SU-DHL-6 (cell line): ENCODE data around the gene DOK4.

Experiments
- H2AFZ ChIP-seq: fragments of 200-600 bp; sonication (generic); 2 replicates; pipeline ENCODE4 v1.6.1; 2014; ENCODE audit warnings: low read depth, mild to moderate bottlenecking, moderate library complexity, mixed read lengths, antibody characterized with exemption, low read length; ENCODE audit not compliant: severe bottlenecking
- H3F3A ChIP-seq: fragments of 200-600 bp; shearing (Covaris generic); 2 replicates; pipeline ENCODE4 v1.6.0; 2016; ENCODE audit warnings: antibody characterized with exemption, mild to moderate bottlenecking; ENCODE audit not compliant: insufficient read depth
- H3K27ac ChIP-seq: fragments of 200-600 bp; sonication (generic); 2 replicates; pipeline ENCODE4 v1.5.1; 2016; ENCODE audit warnings: low read depth, mild to moderate bottlenecking, low read length, moderate library complexity, mixed read lengths
- H3K27me3 ChIP-seq: fragments of 200-600 bp; sonication (generic), shearing (Covaris generic); 2 replicates; pipeline ENCODE4 v1.6.0; 2014; ENCODE audit warnings: mild to moderate bottlenecking, low read length
- H3K36me3 ChIP-seq: fragments of 200-600 bp; sonication (generic); 2 replicates; pipeline ENCODE4 v1.6.1; 2014; ENCODE audit warnings: mild to moderate bottlenecking, low read length, mixed read lengths
- H3K4me2 ChIP-seq: fragments of 300-600, 200-600 bp; shearing (Covaris generic), sonication (generic); 2 replicates; pipeline ENCODE4 v1.6.0; 2014; ENCODE audit warnings: low read length, low read depth, mild to moderate bottlenecking; ENCODE audit not compliant: poor library complexity, severe bottlenecking
- H3K4me3 ChIP-seq: fragments of 200-600 bp; sonication (generic); 2 replicates; pipeline ENCODE4 v1.5.1; 2014; ENCODE audit warnings: antibody characterized with exemption, low read length, mild to moderate bottlenecking, mixed read lengths; ENCODE audit not compliant: insufficient read depth, poor library complexity, severe bottlenecking
- H3K79me2 ChIP-seq: fragments of 200-600 bp; sonication (generic); 2 replicates; pipeline ENCODE4 v1.6.1; 2014; ENCODE audit warnings: mild to moderate bottlenecking, low read length, moderate library complexity; ENCODE audit not compliant: insufficient read depth
- H3K9ac ChIP-seq: fragments of 200-600 bp; sonication (generic); 2 replicates; pipeline ENCODE4 v1.7.0; 2014; ENCODE audit warnings: mild to moderate bottlenecking, low read length
- H3K9me2 ChIP-seq: fragments of 200-600 bp; sonication (generic); replicated peaks from 2 replicates; pipeline ENCODE4 v1.6.1; 2014; ENCODE audit warnings: low read length; ENCODE audit not compliant: insufficient read depth
- H3K9me3 ChIP-seq: fragments of 200-600 bp; sonication (generic); 2 replicates; pipeline ENCODE4 v1.6.1; 2014; ENCODE audit warnings: low read length, mixed read lengths; ENCODE audit not compliant: insufficient read depth
- H4K20me1 ChIP-seq: fragments of 200-600 bp; sonication (generic); 2 replicates; pipeline ENCODE4 v1.6.1; 2014; ENCODE audit warnings: low read depth, mild to moderate bottlenecking, antibody characterized with exemption, low read length, moderate library complexity, mixed read lengths
- EZH2phosphoT487 ChIP-seq: fragments of 200-600 bp; sonication (generic), shearing (Covaris generic); conservative IDR thresholded peaks from 2 replicates; pipeline ENCODE4 v1.6.1; 2018; ENCODE audit warnings: mild to moderate bottlenecking, antibody characterized with exemption, low read length, moderate library complexity, mixed read lengths
- TF ChIP-seq, protein P1 (sequence below): fragments of 200-600 bp; sonication (generic); IDR thresholded peaks from one replicate; pipeline ENCODE4 v1.5.1; 2017; ENCODE audit warnings: antibody characterized with exemption, mild to moderate bottlenecking, low read length, moderate library complexity; ENCODE audit not compliant: insufficient read depth, poor library complexity, severe bottlenecking

The DOK4 gene

DNA sequence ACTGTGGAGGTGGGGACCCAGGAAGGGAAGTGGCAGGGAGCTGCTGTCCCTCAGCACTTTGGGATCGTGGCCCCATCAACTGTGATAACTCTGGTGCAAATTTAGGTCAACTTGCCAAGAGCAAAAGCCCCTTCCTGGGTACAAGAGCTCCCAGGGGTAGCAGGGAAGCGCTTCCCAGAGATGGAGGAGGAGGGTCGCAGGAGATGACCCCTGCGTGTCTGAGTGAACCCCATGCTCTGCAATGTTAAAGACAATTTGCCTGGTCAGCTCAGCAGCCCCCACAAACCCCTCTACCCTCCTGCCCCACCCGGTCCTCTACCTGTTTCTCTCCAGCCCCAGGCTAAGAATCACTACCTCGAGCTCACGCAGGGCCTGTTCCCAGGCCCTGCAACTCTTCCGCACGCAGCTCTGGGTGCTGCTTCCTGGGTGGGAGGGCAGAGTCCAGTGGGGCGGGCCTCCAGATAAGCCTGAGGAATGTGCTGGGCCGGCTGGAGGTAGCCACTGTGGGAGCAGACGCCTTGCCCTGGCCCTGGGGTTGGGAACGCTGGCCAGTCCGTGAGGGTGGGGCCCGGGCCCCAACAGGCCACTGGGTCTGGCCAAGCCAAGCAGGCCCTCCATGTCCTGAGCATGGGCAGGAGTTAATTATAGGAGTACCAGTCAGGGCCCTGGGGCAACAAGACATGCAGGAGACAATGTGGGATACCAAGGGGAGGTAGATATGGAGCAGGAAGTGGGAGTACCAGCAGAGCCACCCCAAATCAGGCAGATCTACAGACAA is 6.1 kb downstream of the DOK4 start:
- H3K79me2 ChIP-seq: no peaks in the 10 kb centered on the region
- H3K36me3 ChIP-seq: no peaks in the 10 kb centered on the region
- no peak overlapping the region for H2AFZ ChIP-seq
- H3K4me2 ChIP-seq: no peak overlapping the region
- no peaks in the 10 kb centered on the region for H4K20me1 ChIP-seq
- TF ChIP-seq, protein P1, sequence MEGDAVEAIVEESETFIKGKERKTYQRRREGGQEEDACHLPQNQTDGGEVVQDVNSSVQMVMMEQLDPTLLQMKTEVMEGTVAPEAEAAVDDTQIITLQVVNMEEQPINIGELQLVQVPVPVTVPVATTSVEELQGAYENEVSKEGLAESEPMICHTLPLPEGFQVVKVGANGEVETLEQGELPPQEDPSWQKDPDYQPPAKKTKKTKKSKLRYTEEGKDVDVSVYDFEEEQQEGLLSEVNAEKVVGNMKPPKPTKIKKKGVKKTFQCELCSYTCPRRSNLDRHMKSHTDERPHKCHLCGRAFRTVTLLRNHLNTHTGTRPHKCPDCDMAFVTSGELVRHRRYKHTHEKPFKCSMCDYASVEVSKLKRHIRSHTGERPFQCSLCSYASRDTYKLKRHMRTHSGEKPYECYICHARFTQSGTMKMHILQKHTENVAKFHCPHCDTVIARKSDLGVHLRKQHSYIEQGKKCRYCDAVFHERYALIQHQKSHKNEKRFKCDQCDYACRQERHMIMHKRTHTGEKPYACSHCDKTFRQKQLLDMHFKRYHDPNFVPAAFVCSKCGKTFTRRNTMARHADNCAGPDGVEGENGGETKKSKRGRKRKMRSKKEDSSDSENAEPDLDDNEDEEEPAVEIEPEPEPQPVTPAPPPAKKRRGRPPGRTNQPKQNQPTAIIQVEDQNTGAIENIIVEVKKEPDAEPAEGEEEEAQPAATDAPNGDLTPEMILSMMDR: no peak
- no peak for TF ChIP-seq EZH2phosphoT487
- no peak overlapping the region for H3K4me3 ChIP-seq
- no peaks in the 10 kb centered on the region for H3K9me2 ChIP-seq
- H3F3A ChIP-seq: no peaks in the 10 kb centered on the region
- no peaks in the 10 kb centered on the region for H3K27me3 ChIP-seq
- no peak overlapping the region for H3K27ac ChIP-seq
- no peaks in the 10 kb centered on the region for H3K9me3 ChIP-seq
- no peak overlapping the region for H3K9ac ChIP-seq

DNA sequence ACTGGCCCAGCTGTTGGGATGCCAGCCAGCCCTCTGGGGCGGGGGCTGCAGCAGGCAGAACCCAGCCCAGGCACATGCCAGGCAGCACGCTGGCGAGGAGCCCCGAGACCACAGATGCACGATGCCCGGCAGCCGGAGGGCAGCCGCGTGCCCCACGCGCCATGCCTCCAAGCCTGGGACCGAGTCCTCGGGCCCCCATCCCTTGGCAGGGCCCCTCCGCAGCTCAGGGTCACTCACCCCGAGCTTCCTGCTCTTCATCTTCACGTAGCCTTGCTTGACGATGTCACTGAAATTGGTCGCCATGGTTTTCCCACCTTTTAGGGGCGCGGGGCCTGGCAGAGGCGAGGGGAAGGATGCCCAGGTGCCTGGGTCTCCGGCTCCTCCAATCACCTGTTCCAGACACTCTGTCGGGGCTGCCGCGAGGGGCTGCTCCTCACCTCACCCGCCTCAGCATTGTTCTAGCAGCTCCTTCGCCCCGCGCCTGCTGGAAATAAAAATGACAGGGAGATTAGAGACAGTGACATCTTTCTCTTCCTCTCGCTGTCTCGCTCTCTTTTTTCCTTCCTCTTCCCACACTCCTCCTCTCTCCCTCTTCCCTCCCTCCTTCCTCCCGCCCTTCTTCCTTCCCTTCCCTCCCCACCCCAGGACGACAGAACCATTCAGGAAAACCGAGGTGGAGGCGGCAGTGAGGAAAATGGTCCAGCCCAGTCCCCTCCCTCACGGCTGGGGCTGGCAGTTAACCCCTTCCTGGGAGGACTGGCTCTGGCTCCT is 6.9 kb downstream of the DOK4 start:
- Histone ChIP-seq H3K9me3 (no peaks in the 10 kb centered on the region), H3K4me3 (no peak overlapping the region), H3K27me3 (no peaks in the 10 kb centered on the region), H4K20me1 (no peaks in the 10 kb centered on the region), H3K79me2 (no peaks in the 10 kb centered on the region), H3K27ac (no peak overlapping the region), H3F3A (no peaks in the 10 kb centered on the region), H3K9ac (no peak overlapping the region), H3K4me2 (no peak overlapping the region), H3K36me3 (no peaks in the 10 kb centered on the region), H3K9me2 (no peaks in the 10 kb centered on the region), H2AFZ (no peak overlapping the region)
- TF ChIP-seq, protein P1: no peak

DNA sequence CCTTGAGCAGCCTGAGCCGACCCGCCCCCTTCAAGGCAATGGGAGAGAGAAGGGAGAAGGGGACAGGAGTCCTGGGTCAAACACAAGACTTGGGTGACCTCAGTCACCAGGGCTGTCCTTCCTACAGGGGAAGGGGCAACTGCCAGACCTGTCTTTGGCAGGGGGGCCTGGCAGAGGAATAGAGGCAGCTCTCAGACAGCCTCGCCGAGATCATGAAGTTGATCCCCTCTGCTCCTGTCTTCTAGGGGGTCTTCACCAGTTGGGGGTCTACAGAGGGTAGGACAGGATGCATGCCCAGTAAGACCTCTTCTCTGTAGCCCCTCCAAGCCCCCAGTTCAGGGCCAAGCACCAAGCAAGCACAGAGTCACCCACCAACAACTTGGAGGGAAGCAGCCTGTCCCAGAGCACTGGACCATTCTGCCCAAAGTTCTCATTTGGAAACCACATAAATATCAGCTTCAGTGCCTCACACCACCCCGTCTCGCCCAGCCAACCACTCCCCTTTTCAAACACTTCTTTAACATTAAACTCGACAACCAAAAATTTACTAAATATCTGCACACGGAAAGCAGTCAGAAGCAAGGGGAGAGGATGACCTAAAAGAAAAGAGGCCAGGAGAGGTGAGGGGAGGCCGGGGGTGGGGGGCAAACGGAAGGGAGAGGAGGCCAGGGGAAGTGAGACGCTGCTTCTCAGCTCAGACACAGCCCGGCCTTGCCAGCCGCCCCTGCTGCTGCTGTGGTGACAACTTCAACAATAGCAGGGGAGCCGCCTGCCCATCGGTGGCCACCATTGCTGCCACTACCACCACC is 7.7 kb downstream of the DOK4 start:
- Histone ChIP-seq H3K4me2 (no peak overlapping the region), H2AFZ (no peak overlapping the region), H3K27ac (no peak overlapping the region), H3K9ac (no peak overlapping the region), H4K20me1 (no peaks in the 10 kb centered on the region), H3K79me2 (no peaks in the 10 kb centered on the region), H3K9me3 (no peaks in the 10 kb centered on the region), H3F3A (no peaks in the 10 kb centered on the region), H3K4me3 (no peak overlapping the region), H3K9me2 (no peaks in the 10 kb centered on the region), H3K36me3 (no peaks in the 10 kb centered on the region), H3K27me3 (no peaks in the 10 kb centered on the region)
- TF ChIP-seq, protein P1: no peak
- no peak for TF ChIP-seq EZH2phosphoT487
